ENCODE results near the gene TNFSF4.
"Not testable (repeated sequence)": the region's sequence is repeated elsewhere in the genome, so short reads cannot be mapped to it uniquely, and the experiment has no call there.

The TNFSF4 gene

GRCh38 chr1:173163222-173163621, 43.9 kb downstream of the TNFSF4 start:
- TF ChIP-seq ZNF274 (IDR thresholded peaks at IDR 0.05; ENCODE audit: low read depth, low read length), result no peak
- no peak overlapping the region for H3K4me3 ChIP-seq (ENCODE audit: low read length)

GRCh38 chr1:173162601-173163000, 44.5 kb downstream of the TNFSF4 start:
- TF ChIP-seq ZNF274 (IDR thresholded peaks at IDR 0.05; ENCODE audit: low read depth, low read length), result no peak
- H3K4me3 ChIP-seq (ENCODE audit: low read length), result no peak overlapping the region

GRCh38 chr1:173161510-173162221, 45.5 kb downstream of the TNFSF4 start:
- TF ChIP-seq ZNF274 (IDR thresholded peaks at IDR 0.05; ENCODE audit: low read depth, low read length), result no peak
- no peak overlapping the region for H3K4me3 ChIP-seq (ENCODE audit: low read length)

GRCh38 chr1:173153964-173154363, 53.2 kb downstream of the TNFSF4 start:
- not testable (repeated sequence) for H3K4me3 ChIP-seq (ENCODE audit: low read length)

- TF ChIP-seq ZNF274 (IDR thresholded peaks at IDR 0.05; ENCODE audit: low read depth, low read length), result no peak
- H3K4me3 ChIP-seq (ENCODE audit: low read length), result no peak overlapping the region
Measured at GRCh38 chr1:173153503-173153902, 53.6 kb downstream of the TNFSF4 start.

- TF ChIP-seq ZNF274 (IDR thresholded peaks at IDR 0.05; ENCODE audit: low read depth, low read length), result no peak
Measured at GRCh38 chr1:173152598-173152997, 54.5 kb downstream of the TNFSF4 start.

GRCh38 chr1:173150795-173151194, 56.3 kb downstream of the TNFSF4 start:
- no peak for TF ChIP-seq ZNF274 (IDR thresholded peaks at IDR 0.05; ENCODE audit: low read depth, low read length)
- no peak overlapping the region for H3K4me3 ChIP-seq (ENCODE audit: low read length)

More at GRCh38 chr1:173152598-173152997, 54.5 kb downstream of the TNFSF4 start:
- H3K4me3 ChIP-seq (ENCODE audit: low read length), result no peak overlapping the region

- no peak overlapping the region for H3K4me3 ChIP-seq (ENCODE audit: low read length)
- TF ChIP-seq ZNF274 (IDR thresholded peaks at IDR 0.05; ENCODE audit: low read depth, low read length), result no peak
Measured at GRCh38 chr1:173149887-173150286, 57.2 kb downstream of the TNFSF4 start.

GRCh38 chr1:173148971-173149370, 58.2 kb downstream of the TNFSF4 start:
- no peak overlapping the region for H3K4me3 ChIP-seq (ENCODE audit: low read length)
- TF ChIP-seq ZNF274 (IDR thresholded peaks at IDR 0.05; ENCODE audit: low read depth, low read length), result no peak

- H3K4me3 ChIP-seq (ENCODE audit: low read length), result no peak overlapping the region
- no peak for TF ChIP-seq ZNF274 (IDR thresholded peaks at IDR 0.05; ENCODE audit: low read depth, low read length)
Measured at GRCh38 chr1:173148545-173148944, 58.6 kb downstream of the TNFSF4 start.

GRCh38 chr1:173140733-173141132, 66.4 kb downstream of the TNFSF4 start:
- H3K4me3 ChIP-seq (ENCODE audit: low read length), result no peak overlapping the region
- no peak for TF ChIP-seq ZNF274 (IDR thresholded peaks at IDR 0.05; ENCODE audit: low read depth, low read length)

- TF ChIP-seq ZNF274 (IDR thresholded peaks at IDR 0.05; ENCODE audit: low read depth, low read length), result no peak
- no peak overlapping the region for H3K4me3 ChIP-seq (ENCODE audit: low read length)
Measured at GRCh38 chr1:173139706-173140105, 67.4 kb downstream of the TNFSF4 start.

GRCh38 chr1:173137107-173137706, 69.9 kb downstream of the TNFSF4 start:
- TF ChIP-seq ZNF274 (IDR thresholded peaks at IDR 0.05; ENCODE audit: low read depth, low read length), result no peak
- H3K4me3 ChIP-seq (ENCODE audit: low read length), result no peak overlapping the region

- no peak for TF ChIP-seq ZNF274 (IDR thresholded peaks at IDR 0.05; ENCODE audit: low read depth, low read length)
Measured at GRCh38 chr1:173134800-173135199, 72.3 kb downstream of the TNFSF4 start.

GRCh38 chr1:173134029-173134428, 73.1 kb downstream of the TNFSF4 start:
- H3K4me3 ChIP-seq (ENCODE audit: low read length), result no peak overlapping the region
- TF ChIP-seq ZNF274 (IDR thresholded peaks at IDR 0.05; ENCODE audit: low read depth, low read length), result no peak

More at GRCh38 chr1:173134800-173135199, 72.3 kb downstream of the TNFSF4 start:
- no peak overlapping the region for H3K4me3 ChIP-seq (ENCODE audit: low read length)
